ENCODE measurements around the gene EIF4G3. TPM values are rescaled to one million over a fixed set of nuclear protein-coding genes. Genes with fewer than 3 reads are reported as not detected.

Gene EIF4G3
- total and polyA plus RNA-seq, 2 donors (not counting 1 experiment from before 2014, with no cell fraction given), result 53.5 to 67.0 TPM

GRCh38 chr1:20974069-20974468 is 202.6 kb downstream of the EIF4G3 start:
- Histone ChIP-seq H3K79me2 (ENCODE audit: control insufficient read depth, insufficient read depth, low read length) (no peaks in the 10 kb centered on the region), H4K20me1 (ENCODE audit: control insufficient read depth, extremely low read depth, insufficient read depth, low read length) (no peaks in the 10 kb centered on the region), H3K36me3 (ENCODE audit: control insufficient read depth, insufficient read depth, low read length) (no peaks in the 10 kb centered on the region), H3K4me1 (ENCODE audit: control insufficient read depth, extremely low read depth, insufficient read depth, low read length) (peaks cover 9% of the 10 kb centered on the region), H3K4me3 (replicated peaks in 1 of 4; ENCODE audit: control extremely low read depth in 1 of 4, insufficient read depth in 1 of 4, low read depth in 3 of 4, low read length in 4 of 4) (no peak overlapping the region), H3K4me2 (ENCODE audit: extremely low read depth, insufficient read depth, low read length) (peak overlapping the region; percentile 32), H3K27ac (ENCODE audit: insufficient read depth, low read length) (no peak overlapping the region), H3K9ac (ENCODE audit: insufficient read depth, low read length) (no peak overlapping the region), H3K27me3 (ENCODE audit: control insufficient read depth, insufficient read depth, low read length) (no peaks in the 10 kb centered on the region), H3K9me3 (ENCODE audit: control insufficient read depth, insufficient read depth, low read depth, low read length) (no peaks in the 10 kb centered on the region), H2AFZ (ENCODE audit: low read length) (no peak overlapping the region)
- DNase-seq (ENCODE audit: low read depth in 2 of 2), result peak in 1 of 2 donors; percentile 57
- TF ChIP-seq EZH2 (IDR thresholded peaks at IDR 0.05; ENCODE audit: low read length, missing control alignments) (no peak), CTCF (conservative IDR thresholded peaks at IDR 0.05 in 1 of 2, IDR thresholded peaks at IDR 0.05 in 1 of 2; ENCODE audit: low read depth in 1 of 2, low read length in 2 of 2) (no peak)

GRCh38 chr1:20972855-20973254 is 203.8 kb downstream of the EIF4G3 start:
- Histone ChIP-seq H3K27me3 (ENCODE audit: control insufficient read depth, insufficient read depth, low read length) (no peaks in the 10 kb centered on the region), H3K4me3 (replicated peaks in 1 of 4; ENCODE audit: control extremely low read depth in 1 of 4, insufficient read depth in 1 of 4, low read depth in 3 of 4, low read length in 4 of 4) (no peak overlapping the region), H3K79me2 (ENCODE audit: control insufficient read depth, insufficient read depth, low read length) (no peaks in the 10 kb centered on the region), H3K4me1 (ENCODE audit: control insufficient read depth, extremely low read depth, insufficient read depth, low read length) (peaks cover 9% of the 10 kb centered on the region), H3K9me3 (ENCODE audit: control insufficient read depth, insufficient read depth, low read depth, low read length) (no peaks in the 10 kb centered on the region), H3K27ac (ENCODE audit: insufficient read depth, low read length) (no peak overlapping the region), H3K36me3 (ENCODE audit: control insufficient read depth, insufficient read depth, low read length) (peaks cover 2% of the 10 kb centered on the region), H4K20me1 (ENCODE audit: control insufficient read depth, extremely low read depth, insufficient read depth, low read length) (no peaks in the 10 kb centered on the region), H2AFZ (ENCODE audit: low read length) (no peak overlapping the region), H3K4me2 (ENCODE audit: extremely low read depth, insufficient read depth, low read length) (no peak overlapping the region), H3K9ac (ENCODE audit: insufficient read depth, low read length) (no peak overlapping the region)
- no peak for DNase-seq (ENCODE audit: low read depth in 2 of 2)
- TF ChIP-seq EZH2 (IDR thresholded peaks at IDR 0.05; ENCODE audit: low read length, missing control alignments) (no peak), CTCF (conservative IDR thresholded peaks at IDR 0.05 in 1 of 2, IDR thresholded peaks at IDR 0.05 in 1 of 2; ENCODE audit: low read depth in 1 of 2, low read length in 2 of 2) (no peak)

- Histone ChIP-seq H4K20me1 (ENCODE audit: control insufficient read depth, extremely low read depth, insufficient read depth, low read length) (no peaks in the 10 kb centered on the region), H3K27ac (ENCODE audit: insufficient read depth, low read length) (no peak overlapping the region), H3K27me3 (ENCODE audit: control insufficient read depth, insufficient read depth, low read length) (no peaks in the 10 kb centered on the region), H2AFZ (ENCODE audit: low read length) (no peak overlapping the region), H3K4me1 (ENCODE audit: control insufficient read depth, extremely low read depth, insufficient read depth, low read length) (no peaks in the 10 kb centered on the region), H3K36me3 (ENCODE audit: control insufficient read depth, insufficient read depth, low read length) (peaks cover 2% of the 10 kb centered on the region), H3K9ac (ENCODE audit: insufficient read depth, low read length) (no peak overlapping the region), H3K79me2 (ENCODE audit: control insufficient read depth, insufficient read depth, low read length) (no peaks in the 10 kb centered on the region), H3K9me3 (ENCODE audit: control insufficient read depth, insufficient read depth, low read depth, low read length) (no peaks in the 10 kb centered on the region), H3K4me3 (replicated peaks in 1 of 4; ENCODE audit: control extremely low read depth in 1 of 4, insufficient read depth in 1 of 4, low read depth in 3 of 4, low read length in 4 of 4) (no peak overlapping the region), H3K4me2 (ENCODE audit: extremely low read depth, insufficient read depth, low read length) (no peak overlapping the region)
- no peak for TF ChIP-seq EZH2 (IDR thresholded peaks at IDR 0.05; ENCODE audit: low read length, missing control alignments)
- no peak for TF ChIP-seq CTCF (conservative IDR thresholded peaks at IDR 0.05 in 1 of 2, IDR thresholded peaks at IDR 0.05 in 1 of 2; ENCODE audit: low read depth in 1 of 2, low read length in 2 of 2)
- no peak for DNase-seq (ENCODE audit: low read depth in 2 of 2)
Measured at GRCh38 chr1:20964540-20965484, 211.9 kb downstream of the EIF4G3 start.
